VCaP (cell line): ENCODE data around the gene CFAP410.

ENCODE experiments used
- H3K27ac ChIP-seq: fragments of 450-650 bp; 2 replicates; pipeline ENCODE4 v1.5.1; 2017
- CTCF ChIP-seq: fragments of 450-650 bp; conservative IDR thresholded peaks from 2 replicates; pipeline ENCODE4 v1.5.1; 2017; ENCODE audit warnings: mild to moderate bottlenecking, moderate library complexity

Gene CFAP410

DNA sequence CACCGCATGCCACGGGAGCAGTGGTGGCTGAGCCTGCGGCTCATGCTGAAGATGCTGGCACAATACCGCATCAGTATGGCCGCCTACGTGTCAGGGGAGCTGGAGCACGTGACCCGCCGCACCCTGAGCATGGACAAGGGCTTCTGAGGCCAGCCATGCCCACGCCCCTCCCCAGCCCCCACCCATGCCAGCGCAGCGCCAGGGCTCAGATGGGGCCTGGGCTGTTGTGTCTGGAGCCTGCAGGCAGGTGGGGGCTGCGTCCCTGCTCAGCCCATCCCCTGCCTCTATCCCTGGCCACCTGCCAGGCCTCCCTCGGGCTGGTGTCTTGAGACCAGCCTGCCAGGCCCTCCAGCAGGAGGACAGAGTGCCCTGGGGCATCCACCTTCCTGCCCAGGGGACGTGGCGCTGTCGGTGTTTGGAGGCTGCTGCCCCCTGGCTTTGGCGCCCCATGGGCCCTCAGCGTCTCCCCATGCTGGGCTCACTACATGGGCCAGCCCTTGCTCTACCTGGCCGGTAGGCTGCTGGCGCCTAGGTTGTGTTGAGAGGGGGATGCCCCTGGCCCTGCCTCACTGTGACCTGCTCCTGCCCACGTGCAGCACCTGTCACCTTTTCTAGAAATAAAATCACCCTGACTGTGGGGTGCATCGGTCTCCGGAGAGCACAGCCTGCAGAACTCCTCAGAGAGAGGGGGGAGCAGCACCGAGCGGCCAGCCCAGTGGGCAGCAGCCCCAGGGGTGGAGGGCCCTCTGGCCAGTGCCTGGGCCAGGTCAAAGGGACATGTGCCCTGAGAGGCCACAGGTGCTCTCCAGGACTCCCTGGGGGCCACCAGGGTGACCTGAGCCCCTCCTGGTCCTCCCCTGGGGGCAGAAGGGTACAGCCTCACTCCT, 12.2 kb downstream of the CFAP410 start:
- no peak for TF ChIP-seq CTCF
- no peak overlapping the region for H3K27ac ChIP-seq

DNA sequence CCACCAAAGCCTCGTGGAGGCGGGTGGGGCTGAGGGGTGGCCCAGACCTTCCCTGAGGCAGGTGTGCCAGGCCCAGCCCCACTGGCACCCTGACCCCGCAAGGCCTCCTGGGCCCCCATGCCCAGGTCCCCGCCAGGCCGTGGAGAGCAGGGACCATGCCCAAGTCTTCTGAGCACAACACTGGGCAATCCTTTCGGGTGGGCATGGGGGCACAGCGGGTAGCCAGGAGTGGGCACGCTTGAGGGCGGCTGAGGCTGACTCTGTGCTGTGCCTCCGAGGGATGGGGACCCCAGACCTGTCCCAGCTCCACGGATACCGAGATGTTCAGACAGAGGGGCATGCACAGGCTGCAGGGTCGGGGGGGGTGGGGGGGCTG, 12.9 kb downstream of the CFAP410 start:
- TF ChIP-seq CTCF, result no peak
- no peak overlapping the region for H3K27ac ChIP-seq

DNA sequence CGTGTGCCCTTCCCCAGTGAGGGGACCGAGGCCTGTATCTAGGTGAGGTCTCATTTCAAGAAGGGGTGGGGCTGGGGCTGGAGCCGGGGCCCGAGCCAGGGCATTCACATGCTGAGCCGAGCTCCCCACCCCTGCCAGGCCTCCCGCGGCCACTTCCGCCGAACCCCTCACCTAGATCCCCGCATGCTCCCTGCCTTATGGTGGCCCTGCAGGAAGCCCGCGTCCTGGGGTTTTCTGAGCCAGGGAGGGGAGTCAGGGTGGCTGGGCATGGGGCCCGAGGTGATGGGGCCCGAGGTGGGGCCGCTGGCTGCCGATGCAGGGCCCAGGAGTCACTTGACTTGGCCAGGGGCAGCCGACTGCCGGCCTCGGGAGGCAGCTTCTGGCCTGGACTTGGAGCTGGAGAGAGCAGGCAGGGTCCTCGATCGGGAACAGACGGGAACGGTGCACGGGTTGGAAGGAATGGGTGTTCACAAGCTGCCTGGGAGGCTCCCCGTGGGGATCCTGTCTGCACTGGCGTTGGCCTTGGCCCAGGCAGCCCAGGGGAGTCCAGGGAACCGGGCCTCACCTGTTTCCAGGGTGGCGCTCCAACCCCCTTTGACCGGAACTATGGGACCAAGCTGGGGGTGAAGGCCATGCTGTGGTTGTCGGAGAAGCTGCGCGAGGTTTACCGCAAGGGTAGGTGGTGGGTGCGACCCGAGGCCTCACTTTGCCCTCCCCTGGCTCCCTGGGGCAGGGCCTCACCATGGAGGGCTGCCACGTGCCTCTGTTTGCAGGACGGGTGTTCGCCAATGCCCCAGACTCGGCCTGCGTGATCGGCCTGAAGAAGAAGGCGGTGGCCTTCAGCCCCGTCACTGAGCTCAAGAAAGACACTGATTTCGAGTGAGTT, 13.6 kb downstream of the CFAP410 start:
- no peak for TF ChIP-seq CTCF
- no peak overlapping the region for H3K27ac ChIP-seq

DNA sequence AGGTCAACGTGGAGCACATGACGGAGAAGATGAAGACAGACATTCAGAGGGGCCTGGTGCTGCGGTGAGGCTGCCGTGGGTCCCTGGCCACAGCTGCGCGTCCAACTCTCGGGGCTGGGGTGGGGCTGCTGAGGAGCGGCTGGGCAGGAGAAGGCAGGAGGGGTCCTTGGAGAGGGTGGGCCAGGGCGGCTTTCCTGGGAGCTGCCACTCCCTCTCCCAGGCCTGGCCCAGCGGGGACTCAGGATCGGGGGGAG, 14.4 kb downstream of the CFAP410 start:
- H3K27ac ChIP-seq, result no peak overlapping the region
- TF ChIP-seq CTCF, result no peak

DNA sequence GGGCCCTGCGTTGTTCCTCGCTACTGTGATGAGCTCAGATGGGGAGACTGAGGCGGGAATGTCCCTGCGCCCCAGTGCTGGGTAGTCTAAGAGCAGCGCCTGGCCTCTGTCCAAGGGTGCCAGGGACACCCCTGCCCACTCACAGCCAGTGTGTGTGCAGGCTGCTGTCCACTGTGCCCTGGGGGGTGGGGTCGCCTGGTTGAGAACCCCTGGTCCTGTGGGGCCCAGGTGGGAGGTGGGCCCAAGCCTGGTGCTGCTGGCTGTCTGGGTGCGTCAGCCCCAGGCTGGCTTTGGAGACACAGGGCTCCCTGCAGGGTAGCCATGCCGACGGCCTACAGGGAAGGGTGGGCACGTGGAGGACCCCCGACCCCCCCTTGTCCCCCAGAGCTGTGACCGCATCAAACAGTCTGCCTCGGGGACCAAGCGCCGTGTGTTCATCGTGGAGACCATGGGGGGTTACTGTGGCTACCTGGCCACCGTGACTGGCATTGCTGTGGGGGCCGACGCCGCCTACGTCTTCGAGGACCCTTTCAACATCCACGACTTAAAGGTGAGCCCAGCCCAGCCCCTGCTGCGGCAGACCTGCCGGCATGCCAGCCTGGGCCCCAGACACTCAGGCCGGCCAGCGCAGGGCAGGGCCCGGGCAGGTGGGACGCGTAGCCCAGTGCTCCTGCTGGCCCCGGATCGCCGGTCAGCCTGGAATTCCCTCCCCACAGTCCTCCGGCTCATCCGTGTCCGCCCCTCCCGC, 14.9 kb downstream of the CFAP410 start:
- H3K27ac ChIP-seq, result no peak overlapping the region
- no peak for TF ChIP-seq CTCF

GRCh38 chr21:44323591-44323990, 15.6 kb downstream of the CFAP410 start:
- no peak for TF ChIP-seq CTCF
- H3K27ac ChIP-seq, result no peak overlapping the region
